Hematopoietic multipotent progenitor cell (in vitro differentiated cells): ENCODE measurements around the gene NRCAM. TPM values are rescaled to one million over a fixed set of nuclear protein-coding genes. Genes with fewer than 3 reads are reported as not detected.

Experiments used
- DNase-seq, 3 donors: peaks; one replicate each; pipeline ENCODE4 v3.0.0-alpha.2; 2011 to 2015; ENCODE audit warnings: low read depth in 2 of 3, low spot score in 2 of 3
- total RNA-seq: library from RNA; depleted of rRNA; stranded (reverse); fragments of >200 nt; gene quantifications from one replicate; pipeline ENCODE4 v1.2.3, GENCODE V29; 2012

NRCAM gene
- total RNA-seq, 1 donor: under 0.01 TPM

DNA sequence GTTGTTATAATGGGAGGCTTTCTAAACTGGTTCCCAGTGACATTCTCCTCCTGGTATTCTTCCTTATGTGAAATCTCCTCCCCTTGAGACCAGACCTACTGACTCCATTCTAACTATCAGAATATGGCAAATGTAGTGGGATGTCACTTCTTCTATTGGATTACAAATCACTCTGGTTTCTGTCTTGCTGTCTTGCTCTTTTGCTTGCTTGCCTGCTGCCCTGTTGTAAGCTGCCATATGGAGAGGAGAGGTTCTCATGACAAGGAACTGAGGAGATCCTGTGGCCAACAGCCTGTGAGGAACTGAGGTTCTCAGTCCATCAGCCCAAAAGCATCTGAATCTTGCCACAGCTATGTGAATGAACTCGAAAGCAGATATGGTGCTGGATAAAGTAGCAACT is 4.7 kb upstream of the NRCAM start:
- DNase-seq: no peak

DNA sequence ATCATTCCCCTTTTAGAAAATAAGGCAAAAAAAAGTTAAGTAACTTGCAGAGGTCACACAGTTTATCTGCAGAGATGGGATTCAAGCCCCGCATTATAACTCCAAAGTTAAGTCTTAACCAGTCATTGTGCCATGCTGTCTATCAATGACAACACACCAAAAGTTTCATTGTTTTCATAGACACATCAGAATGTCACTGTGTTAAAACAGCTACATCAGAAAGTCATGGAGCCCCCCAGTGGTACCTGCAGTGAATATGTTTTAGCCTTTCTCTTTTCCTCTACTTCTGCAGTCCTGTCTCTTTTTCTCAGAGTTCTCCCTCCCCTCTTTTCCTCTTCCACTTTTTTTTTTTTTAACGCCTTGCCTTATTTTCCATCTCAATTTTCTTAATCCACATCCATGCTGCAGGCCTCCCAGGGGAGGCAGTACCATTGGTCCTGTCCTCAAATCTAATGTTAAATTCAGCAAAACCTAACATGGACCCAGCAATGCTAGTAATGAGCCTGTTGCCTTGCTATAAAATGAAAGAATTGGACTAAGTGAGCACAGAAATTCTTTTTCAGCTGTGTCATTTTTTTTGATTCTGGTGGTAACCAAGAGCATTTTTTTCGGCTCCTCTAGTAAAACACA is 3.8 kb upstream of the NRCAM start:
- peak in 2 of 3 donors; percentile 25 to 45 for DNase-seq

DNA sequence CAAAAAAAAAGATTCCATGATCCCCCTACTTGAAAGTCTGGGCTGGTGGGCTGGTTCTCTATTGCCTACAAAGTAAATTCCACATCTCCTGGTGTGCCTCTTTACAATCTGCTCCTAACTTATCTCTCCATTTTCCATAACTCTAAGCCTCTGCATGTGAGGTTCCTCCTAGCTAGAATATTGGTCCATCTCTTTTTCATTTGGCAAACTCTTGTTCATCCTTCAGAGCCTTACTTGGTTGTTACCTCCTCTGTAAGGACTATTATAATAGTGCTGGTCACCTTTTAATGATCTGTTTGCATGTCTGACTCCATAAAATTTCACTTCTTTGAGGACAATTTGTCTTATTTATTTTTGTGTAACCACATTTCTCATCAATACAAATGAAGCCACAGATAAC is 1.6 kb upstream of the NRCAM start:
- no peak for DNase-seq

DNA sequence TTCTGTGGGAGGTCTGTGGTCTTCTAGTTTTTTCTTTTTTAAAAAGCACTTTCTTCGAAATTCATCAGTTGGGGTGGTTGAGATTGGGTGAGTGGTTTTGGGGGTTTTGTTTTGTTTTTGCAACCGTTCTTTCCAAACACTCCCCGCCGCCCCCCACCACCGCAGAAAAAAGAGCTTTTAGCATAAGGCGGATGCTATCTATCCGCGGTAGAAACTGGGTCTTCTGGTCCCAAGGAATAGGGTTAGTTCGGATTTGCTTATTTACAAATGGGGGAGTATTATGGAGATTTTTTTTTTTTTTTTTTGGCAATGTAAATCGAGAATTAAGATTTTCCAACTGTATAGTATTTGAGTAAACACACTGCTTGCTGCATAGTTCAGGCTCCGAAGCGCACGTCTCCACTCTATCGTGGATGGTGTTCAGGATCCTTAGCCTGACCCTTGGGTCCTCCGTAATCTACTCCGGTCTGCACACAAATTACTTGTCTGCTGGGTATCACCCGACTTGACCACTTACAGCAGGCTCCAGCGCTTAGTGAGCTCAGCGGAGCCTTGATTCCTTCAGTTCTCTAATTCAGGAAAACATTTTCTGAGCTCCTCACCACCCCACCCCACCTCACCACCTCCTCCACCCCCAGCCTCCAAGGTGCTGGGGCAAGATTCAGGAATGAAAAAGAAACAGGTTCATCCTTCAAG is 757 bp upstream of the NRCAM start:
- DNase-seq: no peak

DNA sequence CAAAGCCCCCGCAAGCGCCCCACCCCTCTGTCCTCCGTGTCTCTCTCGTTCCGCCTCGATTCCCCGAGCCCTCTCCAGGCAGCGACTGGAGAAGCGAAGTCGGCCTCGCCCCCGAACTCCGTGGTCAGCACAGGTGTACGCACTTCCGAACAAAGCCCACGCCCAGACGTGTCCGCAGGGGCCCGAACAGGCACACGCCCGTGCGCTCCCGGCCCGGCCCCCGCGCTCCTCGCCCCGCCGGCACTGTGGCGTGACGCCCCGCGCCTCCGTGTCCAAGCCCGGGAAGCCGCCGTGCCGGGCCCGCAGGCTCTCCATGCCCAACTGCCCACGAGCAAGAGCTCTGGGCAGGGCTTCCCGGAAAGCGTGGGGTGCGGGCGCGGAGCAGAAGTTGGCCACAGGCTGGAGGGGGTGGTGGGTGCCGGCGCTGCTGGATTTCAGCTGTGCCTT is 662 bp downstream of the NRCAM start:
- no peak for DNase-seq

DNA sequence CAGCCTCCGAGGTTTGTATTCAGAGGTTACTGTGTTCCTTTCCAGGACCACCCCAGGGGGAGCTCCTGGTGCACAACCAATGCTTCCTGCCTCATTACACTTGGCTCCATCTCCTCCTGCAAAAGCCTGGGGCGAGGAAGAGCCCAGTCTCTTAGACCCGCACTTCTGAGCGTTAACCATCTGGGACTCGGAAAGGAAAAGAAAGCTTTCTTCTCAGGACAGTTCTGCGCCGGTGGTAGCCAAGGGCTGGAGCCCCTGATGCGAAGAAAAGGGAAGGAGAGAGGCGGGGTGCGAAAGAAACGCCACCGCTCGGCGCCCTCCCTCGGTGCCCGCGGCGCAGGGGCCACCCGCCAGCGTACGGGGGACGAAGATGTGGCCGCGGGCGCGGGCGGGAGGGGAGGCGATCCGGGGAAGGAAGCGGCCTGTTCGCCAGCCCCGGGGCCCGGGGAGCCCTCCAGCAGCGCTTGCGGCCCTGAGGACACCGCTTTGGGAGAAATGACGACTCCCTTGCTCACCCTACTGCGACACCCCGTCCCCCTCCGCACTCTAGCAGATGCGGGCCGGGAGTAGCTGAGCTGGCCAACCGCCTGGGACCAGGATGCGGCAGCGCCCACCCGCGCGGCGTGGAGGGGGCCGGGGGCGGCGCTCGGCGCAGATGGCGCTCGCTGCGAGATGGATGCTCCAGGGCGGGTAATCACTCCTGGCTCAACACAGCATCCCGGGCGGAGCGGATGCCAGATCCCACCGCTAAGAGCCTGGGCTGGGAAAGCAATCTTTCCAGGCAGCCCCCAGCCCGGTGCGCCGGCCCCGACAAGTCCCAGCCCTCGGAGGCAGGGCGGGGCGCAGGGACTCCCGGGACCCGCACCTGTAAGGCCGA is 1.3 kb downstream of the NRCAM start:
- peak in 2 of 3 donors; percentile 28 to 38 for DNase-seq

DNA sequence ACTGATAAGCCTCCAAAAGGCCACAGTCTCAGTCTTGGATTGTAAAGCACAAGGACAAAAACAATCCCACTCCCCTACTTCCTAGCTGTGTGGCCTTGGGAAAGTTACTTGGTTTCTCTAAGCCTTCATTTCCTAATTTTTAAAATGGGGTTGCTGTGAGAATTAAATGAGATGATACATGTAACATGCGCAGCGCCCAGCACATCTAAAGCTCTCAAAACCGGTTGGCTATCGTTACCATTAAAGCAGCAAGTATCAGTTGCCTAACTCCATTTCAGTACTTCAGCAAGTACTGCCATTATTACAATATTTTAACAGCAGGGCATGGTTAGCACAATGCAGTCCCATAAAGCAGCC is 1.9 kb downstream of the NRCAM start:
- DNase-seq: no peak

DNA sequence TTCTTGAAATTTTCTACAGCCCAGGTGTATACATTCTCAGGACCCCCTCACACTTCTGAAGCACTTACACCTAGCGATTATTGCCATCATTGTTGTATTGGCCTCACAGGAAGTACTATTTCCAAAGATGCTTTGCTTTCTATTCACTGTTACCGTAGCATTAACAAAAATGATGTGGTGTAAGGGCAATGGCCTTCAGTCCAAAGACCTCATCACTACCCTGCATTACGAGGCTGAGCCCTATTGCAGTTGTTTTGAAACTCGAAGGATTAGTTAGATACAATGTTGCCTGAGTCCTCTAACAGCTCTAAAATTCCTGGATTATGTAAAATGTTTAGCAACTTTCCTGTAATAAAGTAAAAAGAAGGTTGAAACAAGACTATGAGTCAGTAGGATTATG is 2.9 kb downstream of the NRCAM start:
- no peak for DNase-seq

DNA sequence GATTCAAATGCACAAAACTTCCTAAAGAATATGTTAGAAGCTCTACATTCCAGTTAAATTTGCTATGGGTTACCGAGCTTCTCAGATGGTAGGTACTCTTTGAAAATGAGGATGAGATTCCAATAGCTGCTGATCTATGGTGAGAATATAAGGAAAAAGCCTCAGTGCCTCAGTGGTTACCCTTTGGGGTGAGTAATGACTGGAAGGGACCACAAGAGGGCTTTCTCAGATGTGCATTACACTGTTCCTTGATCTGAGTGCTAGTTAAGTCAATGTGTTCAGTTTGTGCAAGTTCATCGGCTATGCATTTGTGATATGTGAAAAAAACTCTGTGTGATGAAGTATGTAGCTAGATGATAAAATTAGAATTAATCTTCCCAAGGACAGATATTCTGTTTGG is 3.5 kb downstream of the NRCAM start:
- DNase-seq: peak in 1 of 3 donors; percentile 38

DNA sequence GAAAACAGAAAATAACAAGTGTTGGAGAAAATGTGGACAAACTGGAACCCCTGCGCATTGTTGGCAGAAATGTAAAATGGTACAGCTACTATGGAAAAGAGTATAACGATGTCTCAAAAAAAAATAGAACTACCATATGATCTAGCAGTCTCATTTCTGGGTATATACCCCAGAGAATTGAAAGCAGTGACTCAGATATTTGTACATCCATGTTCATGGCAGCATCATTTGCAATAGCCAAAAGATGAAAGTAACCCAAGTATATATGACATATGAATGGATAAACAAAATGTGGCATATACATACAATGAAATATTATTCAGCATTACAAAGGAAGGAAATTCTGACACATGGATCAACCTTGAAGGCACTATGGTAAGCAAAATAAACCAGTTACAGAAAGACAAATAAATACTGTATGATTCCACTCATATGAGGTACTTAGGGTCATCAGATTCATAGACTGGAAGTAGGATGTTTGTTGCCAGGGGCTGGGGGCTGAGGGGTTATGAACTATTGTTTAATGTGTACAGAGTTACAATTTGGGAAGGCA is 4.9 kb downstream of the NRCAM start:
- no peak for DNase-seq

DNA sequence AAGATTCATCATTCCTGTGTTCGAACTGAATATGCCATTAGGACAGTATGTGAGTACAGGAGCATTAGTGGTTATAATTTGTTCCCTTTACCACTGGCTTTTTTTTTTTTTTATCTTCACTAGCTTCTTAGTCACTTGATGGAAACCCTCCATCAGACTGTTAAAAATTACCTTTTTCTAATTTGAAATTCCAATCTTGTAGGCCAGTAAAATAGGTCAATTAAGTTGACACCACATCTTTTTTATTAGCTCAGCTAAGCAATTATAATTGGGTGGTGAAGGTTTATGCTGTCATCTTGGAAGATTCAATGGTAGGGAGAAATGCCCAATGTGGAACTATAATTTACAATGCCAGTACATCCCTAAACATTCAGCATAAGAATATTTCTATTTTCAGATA is 6.1 kb downstream of the NRCAM start:
- no peak for DNase-seq

DNA sequence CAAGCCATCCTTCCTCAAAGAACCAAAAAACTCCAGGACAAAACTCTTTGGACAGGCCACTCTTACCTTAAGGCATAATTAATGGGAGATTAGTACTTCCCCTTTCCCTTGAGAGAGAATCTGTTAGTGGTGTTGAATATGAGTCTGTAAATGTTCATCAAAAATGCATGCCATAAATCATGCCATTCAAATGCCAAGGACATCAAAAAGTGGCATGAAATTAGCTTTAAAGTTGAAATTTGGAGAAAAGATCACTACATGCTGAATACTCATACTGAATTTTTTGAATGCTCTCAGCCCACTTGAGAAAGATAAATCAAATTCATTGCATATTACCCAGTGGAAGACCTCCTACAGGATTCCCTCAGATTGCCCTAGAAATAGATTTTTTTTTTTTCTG is 6.7 kb downstream of the NRCAM start:
- DNase-seq: no peak

DNA sequence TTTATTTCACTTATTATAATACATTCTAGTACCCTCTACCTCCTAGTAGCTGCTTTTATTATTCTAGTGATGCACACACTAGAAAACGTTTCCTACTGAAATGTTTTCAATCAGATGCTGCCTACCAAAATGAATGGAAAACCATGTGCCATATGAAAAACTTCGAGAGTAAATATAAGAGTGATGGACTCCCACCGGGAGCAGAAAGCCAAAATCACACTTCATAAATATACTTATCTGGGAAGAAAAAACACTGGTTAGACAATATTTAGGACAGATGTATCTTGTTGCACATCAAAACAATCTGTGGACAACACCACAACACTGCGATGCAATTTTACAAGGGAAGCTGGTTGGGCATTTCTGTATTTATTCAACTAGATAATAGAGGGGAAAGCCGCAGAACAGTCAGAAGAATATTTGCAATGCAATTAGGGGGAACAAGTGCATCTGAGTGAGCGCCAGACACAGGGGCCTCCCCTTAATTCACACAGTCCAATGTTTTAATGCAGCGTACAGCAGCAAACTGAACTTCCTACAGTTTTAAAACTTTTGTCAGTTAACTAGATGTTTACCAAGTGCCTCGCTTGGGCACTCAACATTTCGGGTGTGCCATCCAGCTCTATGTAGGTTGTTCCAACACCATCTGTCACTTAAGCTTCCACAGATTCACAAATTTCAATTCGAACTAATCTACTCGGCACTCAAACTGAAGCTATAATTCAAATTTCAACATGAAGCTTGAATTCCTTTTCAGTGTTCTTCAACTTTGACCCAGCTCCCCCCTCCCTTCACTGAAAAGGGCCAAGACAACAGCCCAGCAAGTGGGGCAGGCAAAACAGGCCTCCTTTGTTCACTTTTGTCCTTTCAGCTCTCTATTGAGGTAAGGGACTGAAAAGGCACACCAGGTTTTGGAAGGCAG is 7.4 kb downstream of the NRCAM start:
- DNase-seq: no peak

DNA sequence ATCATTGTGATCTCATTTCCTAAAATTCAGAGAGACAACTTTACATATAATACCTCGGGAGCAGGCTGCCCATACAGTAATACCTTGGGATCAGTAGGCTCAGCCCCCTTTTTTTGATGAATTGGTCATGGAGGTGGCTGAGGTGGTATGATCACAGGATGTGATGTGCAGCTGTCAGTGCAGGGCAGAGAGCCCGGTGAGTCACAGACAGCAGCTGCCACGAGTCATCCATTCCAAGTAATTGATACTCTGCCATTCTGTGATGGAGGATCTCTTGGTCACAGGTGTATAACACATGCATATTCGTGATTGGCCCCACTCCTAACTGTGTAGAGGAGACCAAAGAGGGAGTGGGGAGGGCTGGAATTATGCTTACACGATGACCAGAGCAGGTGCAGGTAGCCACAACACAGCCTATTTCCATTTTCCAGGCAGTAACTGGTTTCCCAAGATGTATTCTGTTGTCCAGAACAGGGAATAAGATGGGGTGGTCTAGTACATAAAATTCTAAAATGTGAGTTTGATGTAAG is 14.1 kb downstream of the NRCAM start:
- DNase-seq: no peak

DNA sequence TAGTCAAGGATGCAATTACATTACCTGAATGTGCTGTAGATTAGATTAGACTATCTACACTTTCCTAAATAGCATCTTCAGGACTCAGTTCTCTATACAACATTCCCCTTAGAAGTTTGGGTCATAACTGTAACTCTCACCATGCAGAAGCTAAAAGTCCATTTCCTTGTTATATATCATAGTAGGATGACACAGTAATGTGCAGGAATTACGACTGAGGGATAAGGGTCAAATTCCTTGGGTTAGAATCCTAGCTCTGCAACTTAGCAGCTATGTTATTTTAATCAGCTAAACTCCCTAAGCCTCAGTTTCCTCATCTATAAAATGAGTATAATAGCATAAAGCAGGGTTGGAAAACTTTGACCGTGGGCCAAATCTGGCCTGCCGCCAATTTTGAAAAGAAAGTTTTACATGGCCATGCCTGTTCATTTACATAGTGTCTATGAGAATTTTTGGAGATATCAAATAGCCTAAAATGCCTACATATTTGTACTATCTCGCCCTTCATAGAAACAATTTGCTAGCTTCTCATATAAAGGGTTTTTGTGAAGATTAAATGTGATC is 14.8 kb downstream of the NRCAM start:
- no peak for DNase-seq

DNA sequence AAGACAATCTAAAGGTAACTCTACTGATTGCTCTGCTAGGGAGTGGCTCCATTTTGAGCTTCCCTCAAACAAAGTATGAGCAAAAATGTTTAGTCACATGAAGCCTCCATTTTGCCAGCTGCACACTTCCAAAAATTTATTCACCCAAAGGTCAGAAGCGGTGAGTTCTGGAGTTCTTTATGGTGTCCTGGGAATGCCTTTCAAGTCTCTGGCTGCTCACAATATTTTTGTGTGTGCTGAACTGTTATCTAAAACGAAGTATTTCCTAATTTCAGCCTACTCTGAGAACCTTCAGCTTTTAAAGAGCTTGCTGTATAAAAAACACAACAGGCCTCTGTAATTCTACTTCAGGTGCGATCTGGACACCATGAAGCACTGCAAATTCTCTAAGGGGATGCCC is 15.6 kb downstream of the NRCAM start:
- no peak for DNase-seq

DNA sequence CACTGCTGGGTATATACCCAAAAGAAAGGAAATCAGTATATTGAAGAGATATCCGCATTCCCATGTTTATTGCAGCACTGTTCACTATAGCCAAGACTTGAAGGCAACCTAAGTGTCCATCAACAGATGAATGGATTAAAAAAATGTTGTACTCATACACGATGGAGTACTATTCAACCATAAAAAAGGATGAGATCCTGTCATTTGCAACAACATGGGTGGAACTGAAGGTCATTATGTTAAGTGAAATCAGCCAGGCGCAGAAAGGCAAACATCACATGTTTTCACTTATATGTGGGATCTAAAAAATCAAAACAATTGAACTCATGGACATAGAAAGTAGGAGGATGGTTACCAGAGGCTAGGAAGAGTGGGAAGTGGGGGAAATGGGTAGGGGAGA is 19.3 kb downstream of the NRCAM start:
- no peak for DNase-seq

DNA sequence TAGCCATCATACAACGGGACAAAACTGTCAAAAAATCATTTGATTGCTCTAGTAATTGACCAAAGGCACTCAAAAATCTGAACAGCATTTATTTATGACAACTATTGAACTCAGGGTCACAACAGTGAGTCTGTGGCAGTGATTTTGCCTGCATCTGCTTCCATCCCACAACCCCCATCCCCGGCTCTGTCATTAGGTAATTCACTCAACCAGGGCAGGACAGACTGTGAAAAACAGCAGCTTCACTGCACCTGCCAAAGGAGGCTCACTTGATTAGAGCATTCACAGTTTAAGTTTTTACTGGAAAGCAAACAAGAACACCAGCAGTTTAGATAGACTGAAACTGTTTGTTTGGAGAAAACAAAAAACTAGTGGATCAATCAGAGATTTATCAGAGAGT is 22.2 kb downstream of the NRCAM start:
- no peak for DNase-seq

DNA sequence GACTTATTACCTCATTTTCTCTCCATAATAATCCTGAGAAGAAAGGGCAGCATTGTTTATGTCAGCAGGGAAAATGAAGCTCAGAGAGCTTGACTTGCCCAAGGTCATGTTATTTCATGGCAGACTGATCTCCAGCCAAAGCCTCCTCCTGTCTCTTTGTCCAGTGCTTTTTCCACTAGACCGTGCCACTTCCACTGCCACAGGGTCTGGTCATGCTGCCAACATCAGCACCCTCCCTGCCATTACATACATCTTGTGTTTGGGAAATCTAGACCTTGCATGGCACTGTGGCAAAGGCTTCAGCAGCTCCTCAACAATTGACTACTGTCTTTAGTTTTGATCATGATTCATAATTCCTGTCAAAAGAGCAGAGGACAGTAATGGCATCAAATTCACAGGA is 25.1 kb downstream of the NRCAM start:
- DNase-seq: no peak

DNA sequence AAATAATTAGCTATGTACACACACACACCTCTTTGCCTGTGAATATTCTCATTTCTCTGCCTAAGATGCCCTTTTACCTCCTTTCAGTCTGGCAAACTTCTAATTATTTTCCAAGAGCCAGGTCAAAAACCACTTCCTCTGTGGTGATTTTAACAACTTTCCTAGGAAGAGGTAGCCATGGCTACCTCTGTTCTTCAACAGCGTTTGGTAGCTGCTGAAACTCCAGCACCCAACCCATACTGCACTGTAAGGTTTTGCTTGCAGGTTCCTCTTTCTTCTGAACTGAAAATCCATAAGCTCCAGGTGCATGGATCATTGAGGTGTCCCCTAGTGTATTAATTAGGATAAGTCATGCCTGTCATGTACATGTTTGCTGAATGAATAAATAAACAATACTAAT is 25.6 kb downstream of the NRCAM start:
- no peak for DNase-seq
